SU-DHL-6 (cell line): ENCODE results near the gene ATIC.

Source experiments
- H2AFZ ChIP-seq: fragments of 200-600 bp; sonication (generic); 2 replicates; pipeline ENCODE4 v1.6.1; 2014; ENCODE audit warnings: low read depth, mild to moderate bottlenecking, moderate library complexity, mixed read lengths, antibody characterized with exemption, low read length; ENCODE audit not compliant: severe bottlenecking
- H3F3A ChIP-seq: fragments of 200-600 bp; shearing (Covaris generic); 2 replicates; pipeline ENCODE4 v1.6.0; 2016; ENCODE audit warnings: antibody characterized with exemption, mild to moderate bottlenecking; ENCODE audit not compliant: insufficient read depth
- H3K27ac ChIP-seq: fragments of 200-600 bp; sonication (generic); 2 replicates; pipeline ENCODE4 v1.5.1; 2016; ENCODE audit warnings: low read depth, mild to moderate bottlenecking, low read length, moderate library complexity, mixed read lengths
- H3K27me3 ChIP-seq: fragments of 200-600 bp; sonication (generic), shearing (Covaris generic); 2 replicates; pipeline ENCODE4 v1.6.0; 2014; ENCODE audit warnings: mild to moderate bottlenecking, low read length
- H3K36me3 ChIP-seq: fragments of 200-600 bp; sonication (generic); 2 replicates; pipeline ENCODE4 v1.6.1; 2014; ENCODE audit warnings: mild to moderate bottlenecking, low read length, mixed read lengths
- H3K4me2 ChIP-seq: fragments of 300-600, 200-600 bp; shearing (Covaris generic), sonication (generic); 2 replicates; pipeline ENCODE4 v1.6.0; 2014; ENCODE audit warnings: low read length, low read depth, mild to moderate bottlenecking; ENCODE audit not compliant: poor library complexity, severe bottlenecking
- H3K4me3 ChIP-seq: fragments of 200-600 bp; sonication (generic); 2 replicates; pipeline ENCODE4 v1.5.1; 2014; ENCODE audit warnings: antibody characterized with exemption, low read length, mild to moderate bottlenecking, mixed read lengths; ENCODE audit not compliant: insufficient read depth, poor library complexity, severe bottlenecking
- H3K79me2 ChIP-seq: fragments of 200-600 bp; sonication (generic); 2 replicates; pipeline ENCODE4 v1.6.1; 2014; ENCODE audit warnings: mild to moderate bottlenecking, low read length, moderate library complexity; ENCODE audit not compliant: insufficient read depth
- H3K9ac ChIP-seq: fragments of 200-600 bp; sonication (generic); 2 replicates; pipeline ENCODE4 v1.7.0; 2014; ENCODE audit warnings: mild to moderate bottlenecking, low read length
- H3K9me2 ChIP-seq: fragments of 200-600 bp; sonication (generic); replicated peaks from 2 replicates; pipeline ENCODE4 v1.6.1; 2014; ENCODE audit warnings: low read length; ENCODE audit not compliant: insufficient read depth
- H3K9me3 ChIP-seq: fragments of 200-600 bp; sonication (generic); 2 replicates; pipeline ENCODE4 v1.6.1; 2014; ENCODE audit warnings: low read length, mixed read lengths; ENCODE audit not compliant: insufficient read depth
- H4K20me1 ChIP-seq: fragments of 200-600 bp; sonication (generic); 2 replicates; pipeline ENCODE4 v1.6.1; 2014; ENCODE audit warnings: low read depth, mild to moderate bottlenecking, antibody characterized with exemption, low read length, moderate library complexity, mixed read lengths
- CTCF ChIP-seq: fragments of 200-600 bp; sonication (generic); IDR thresholded peaks from one replicate; pipeline ENCODE4 v1.5.1; 2017; ENCODE audit warnings: antibody characterized with exemption, mild to moderate bottlenecking, low read length, moderate library complexity; ENCODE audit not compliant: insufficient read depth, poor library complexity, severe bottlenecking
- EZH2phosphoT487 ChIP-seq: fragments of 200-600 bp; sonication (generic), shearing (Covaris generic); conservative IDR thresholded peaks from 2 replicates; pipeline ENCODE4 v1.6.1; 2018; ENCODE audit warnings: mild to moderate bottlenecking, antibody characterized with exemption, low read length, moderate library complexity, mixed read lengths

ATIC gene

DNA sequence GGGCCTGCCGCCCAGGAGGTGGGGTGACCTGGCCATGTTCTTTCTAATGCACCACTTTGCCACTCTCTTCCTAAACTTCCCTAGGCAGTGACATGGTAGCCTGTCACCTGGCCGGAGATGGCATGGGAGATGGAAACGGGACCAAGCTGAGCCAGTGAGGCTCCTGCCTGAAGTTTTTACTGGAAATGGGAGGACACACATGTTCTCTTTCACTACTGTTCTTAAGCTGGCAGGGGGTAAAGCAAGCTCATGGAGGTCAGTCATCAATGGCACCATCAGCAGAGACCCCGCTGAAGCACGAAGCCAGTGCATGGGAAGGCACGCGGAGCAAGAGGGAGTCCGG, 50.7 kb downstream of the ATIC start:
- Histone ChIP-seq H3F3A (no peaks in the 10 kb centered on the region), H3K36me3 (peaks cover 3% of the 10 kb centered on the region; the same call in 1 of the 2 replicates), H3K4me2 (no peak overlapping the region), H3K9me2 (no peaks in the 10 kb centered on the region), H3K27me3 (no peaks in the 10 kb centered on the region), H2AFZ (no peak overlapping the region), H3K9ac (no peak overlapping the region), H3K4me3 (no peak overlapping the region), H4K20me1 (no peaks in the 10 kb centered on the region), H3K79me2 (no peaks in the 10 kb centered on the region), H3K27ac (no peak overlapping the region), H3K9me3 (no peaks in the 10 kb centered on the region)
- TF ChIP-seq CTCF (no peak), EZH2phosphoT487 (no peak)

- Histone ChIP-seq H3K4me2 (no peak overlapping the region), H3F3A (no peaks in the 10 kb centered on the region), H3K79me2 (no peaks in the 10 kb centered on the region), H4K20me1 (no peaks in the 10 kb centered on the region), H3K27ac (no peak overlapping the region), H3K9me2 (no peaks in the 10 kb centered on the region), H3K27me3 (no peaks in the 10 kb centered on the region), H3K9me3 (no peaks in the 10 kb centered on the region), H3K9ac (no peak overlapping the region), H3K4me3 (no peak overlapping the region), H2AFZ (no peak overlapping the region), H3K36me3 (peaks cover 3% of the 10 kb centered on the region; the same call in 1 of the 2 replicates)
- TF ChIP-seq CTCF (no peak), EZH2phosphoT487 (no peak)
Measured at GRCh38 chr2:215363039-215363438, 51.2 kb downstream of the ATIC start.

DNA sequence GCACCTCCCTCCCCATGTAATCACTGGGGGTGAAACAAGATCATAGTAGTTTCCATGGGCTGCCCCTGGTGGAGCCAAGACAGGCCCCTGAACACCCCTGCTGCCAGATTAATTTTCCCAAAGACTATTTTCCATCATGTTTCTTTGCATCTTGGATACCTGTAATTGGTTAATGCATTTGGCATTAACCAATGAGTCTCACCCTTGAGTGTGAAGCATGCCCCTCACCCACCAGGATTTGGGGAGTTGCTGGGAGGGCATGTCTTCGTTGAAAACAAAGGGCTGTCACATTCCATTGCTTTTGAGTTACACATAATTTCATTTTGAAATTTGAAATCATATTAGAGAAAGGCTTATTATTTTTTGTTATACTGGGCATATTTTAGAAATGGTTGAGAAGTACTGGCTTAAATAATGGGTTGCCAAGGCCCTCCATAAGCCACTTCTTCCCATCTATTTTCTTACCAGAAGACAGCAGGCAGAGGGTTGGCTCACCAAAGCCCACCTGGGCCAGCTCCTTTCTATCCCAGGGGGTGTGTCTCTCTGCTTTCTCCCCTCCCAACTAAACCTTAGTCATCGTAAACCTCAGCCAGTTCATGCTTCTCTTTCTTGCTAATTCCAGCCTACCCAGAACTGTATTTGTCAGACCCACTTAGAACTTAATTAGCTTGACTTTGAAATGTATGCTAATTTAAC, 51.8 kb downstream of the ATIC start:
- Histone ChIP-seq H3K27ac (no peak overlapping the region), H3K36me3 (peaks cover 3% of the 10 kb centered on the region; the same call in 1 of the 2 replicates), H4K20me1 (no peaks in the 10 kb centered on the region), H3K27me3 (no peaks in the 10 kb centered on the region), H3K4me3 (no peak overlapping the region), H3F3A (no peaks in the 10 kb centered on the region), H3K4me2 (no peak overlapping the region), H3K9ac (no peak overlapping the region), H3K9me3 (no peaks in the 10 kb centered on the region), H2AFZ (no peak overlapping the region), H3K79me2 (no peaks in the 10 kb centered on the region), H3K9me2 (no peaks in the 10 kb centered on the region)
- TF ChIP-seq EZH2phosphoT487 (no peak), CTCF (no peak)
